ENCODE measurements around the gene SIRT7. TPM values are rescaled to one million over a fixed set of nuclear protein-coding genes. Genes with fewer than 3 reads are reported as not detected.

The SIRT7 gene
- total and polyA plus RNA-seq, 11 donors, result 3.6 to 13.2 (median 6.8) TPM

GRCh38 chr17:81913394-81914102 is 4.4 kb downstream of the SIRT7 start:
- no peak for ATAC-seq
- no peak for DNase-seq
- Histone ChIP-seq H3K4me3 (no peak overlapping the region), H3K36me3 (peaks cover 0 to 47% (median 35%) of the 10 kb centered on the region in 9 donors), H3K9me3 (no peaks in the 10 kb centered on the region), H3K4me1 (peaks cover 5 to 49% (median 33%) of the 10 kb centered on the region in 12 donors), H3K27ac (no peak overlapping the region), H3K27me3 (no peaks in the 10 kb centered on the region)
- intact Hi-C loops (cut with DNase I), result no loop called here
- WGBS, 4 donors, result 92 to 95% (median 95%) methylated on average over 15 to 31 of the region's 31 CpGs
- TF ChIP-seq POLR2A (IDR thresholded peaks at IDR 0.05) (no peak), CTCF (IDR thresholded peaks at IDR 0.05) (no peak)

- DNase-seq (no peak), ATAC-seq (no peak)
- no peak for TF ChIP-seq CTCF (IDR thresholded peaks at IDR 0.05)
- TF ChIP-seq POLR2A (IDR thresholded peaks at IDR 0.05), result no peak
- H3K27me3 ChIP-seq, result no peaks in the 10 kb centered on the region
- no peak overlapping the region for H3K27ac ChIP-seq
- peaks cover 5 to 44% (median 28%) of the 10 kb centered on the region in 12 donors for H3K4me1 ChIP-seq
- H3K9me3 ChIP-seq, result no peaks in the 10 kb centered on the region
- intact Hi-C loops (cut with DNase I), result no loop called here
- H3K4me3 ChIP-seq, result no peak overlapping the region
- H3K36me3 ChIP-seq, result peaks cover 0 to 56% (median 38%) of the 10 kb centered on the region in 9 donors
- WGBS, 4 donors, result 94% methylated on average over 22 to 32 of the region's 32 CpGs
Observed at GRCh38 chr17:81912441-81913309, 5.3 kb downstream of the SIRT7 start.

GRCh38 chr17:81911969-81912368 is 6.0 kb downstream of the SIRT7 start:
- no peak for TF ChIP-seq POLR2A (IDR thresholded peaks at IDR 0.05)
- TF ChIP-seq CTCF (IDR thresholded peaks at IDR 0.05), result no peak
- Histone ChIP-seq H3K27ac (peak overlapping the region in 5 of 12 donors; percentile 6 to 83 (median 62)), H3K4me3 (peak overlapping the region in 7 of 12 donors; percentile 15 to 98 (median 31)), H3K36me3 (peaks cover 0 to 62% (median 38%) of the 10 kb centered on the region in 9 donors), H3K9me3 (no peaks in the 10 kb centered on the region), H3K27me3 (no peaks in the 10 kb centered on the region), H3K4me1 (peaks cover 5 to 37% (median 23%) of the 10 kb centered on the region in 12 donors)
- ATAC-seq (no peak), DNase-seq (no peak)
- intact Hi-C loops (cut with DNase I), result loop anchor here in 1 of 10 donors (1.0 kb wide), 1 partner anchor 21 kb away; the partner anchor contains the start of genes ALYREF and ANAPC11
- WGBS, 4 donors, result 87 to 92% (median 89%) methylated on average over 15 to 19 of the region's 19 CpGs

All from heart left ventricle (tissue), 16 donors.